ENCODE results near the gene RRP1. TPM values are rescaled to one million over a fixed set of nuclear protein-coding genes. Genes with fewer than 3 reads are reported as not detected.
"Not testable (repeated sequence)": the region's sequence is repeated elsewhere in the genome, so short reads cannot be mapped to it uniquely, and the experiment has no call there.

Gene RRP1
- total RNA-seq, 1 donor from 2014 or later, result 52.0 TPM

DNA sequence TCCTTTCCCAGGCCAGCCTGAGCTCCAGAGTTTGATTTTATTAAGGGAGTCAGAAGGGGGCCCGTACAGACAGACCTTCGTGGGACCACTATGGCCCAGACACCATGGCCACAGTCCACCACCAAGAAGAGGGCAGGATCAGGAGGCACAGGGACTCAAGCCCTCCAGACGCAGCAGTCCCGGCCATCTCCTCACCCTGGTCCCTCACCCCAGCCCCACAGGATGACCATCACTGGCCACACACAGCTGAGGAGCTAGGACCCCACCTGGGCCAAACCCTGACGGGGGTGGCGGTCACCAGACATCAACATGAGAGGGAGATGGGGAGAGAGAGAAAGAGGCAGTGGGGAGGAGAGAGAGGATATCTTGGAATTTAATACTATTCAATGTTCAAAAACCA, 46.5 kb downstream of the RRP1 start:
- Histone ChIP-seq H3K4me3 (no peak overlapping the region), H3K27me3 (no peaks in the 10 kb centered on the region), H3K36me3 (no peaks in the 10 kb centered on the region), H3K4me1 (no peaks in the 10 kb centered on the region), H3K27ac (no peak overlapping the region), H3K9me3 (no peaks in the 10 kb centered on the region)
- DNase-seq (ENCODE audit: low spot score in 2 of 2), result no peak
- intact Hi-C loops (cut with DNase I), result no loop called here
- TF ChIP-seq, protein P1, sequence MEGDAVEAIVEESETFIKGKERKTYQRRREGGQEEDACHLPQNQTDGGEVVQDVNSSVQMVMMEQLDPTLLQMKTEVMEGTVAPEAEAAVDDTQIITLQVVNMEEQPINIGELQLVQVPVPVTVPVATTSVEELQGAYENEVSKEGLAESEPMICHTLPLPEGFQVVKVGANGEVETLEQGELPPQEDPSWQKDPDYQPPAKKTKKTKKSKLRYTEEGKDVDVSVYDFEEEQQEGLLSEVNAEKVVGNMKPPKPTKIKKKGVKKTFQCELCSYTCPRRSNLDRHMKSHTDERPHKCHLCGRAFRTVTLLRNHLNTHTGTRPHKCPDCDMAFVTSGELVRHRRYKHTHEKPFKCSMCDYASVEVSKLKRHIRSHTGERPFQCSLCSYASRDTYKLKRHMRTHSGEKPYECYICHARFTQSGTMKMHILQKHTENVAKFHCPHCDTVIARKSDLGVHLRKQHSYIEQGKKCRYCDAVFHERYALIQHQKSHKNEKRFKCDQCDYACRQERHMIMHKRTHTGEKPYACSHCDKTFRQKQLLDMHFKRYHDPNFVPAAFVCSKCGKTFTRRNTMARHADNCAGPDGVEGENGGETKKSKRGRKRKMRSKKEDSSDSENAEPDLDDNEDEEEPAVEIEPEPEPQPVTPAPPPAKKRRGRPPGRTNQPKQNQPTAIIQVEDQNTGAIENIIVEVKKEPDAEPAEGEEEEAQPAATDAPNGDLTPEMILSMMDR (IDR thresholded peaks at IDR 0.05), result no peak

DNA sequence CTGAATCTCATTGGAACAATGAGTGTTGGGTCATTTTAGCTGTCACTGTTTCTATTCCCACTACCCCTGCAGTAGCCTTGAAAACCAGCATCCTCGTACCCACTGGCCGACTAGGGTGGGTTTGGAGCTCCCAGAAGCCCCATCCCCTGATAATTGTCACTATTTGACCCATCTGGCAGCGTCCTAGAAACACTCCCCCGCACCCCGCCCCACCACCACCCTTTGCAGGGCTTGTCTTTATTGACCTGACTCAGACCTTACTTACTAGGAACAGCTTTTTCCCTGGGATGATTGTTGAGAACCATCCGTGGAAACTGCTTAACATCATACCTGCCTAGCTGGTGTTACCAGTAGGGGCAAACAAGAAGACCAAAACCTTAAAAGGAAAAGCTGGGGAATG, 47.2 kb downstream of the RRP1 start:
- intact Hi-C loops (cut with DNase I), result no loop called here
- Histone ChIP-seq H3K27ac (no peak overlapping the region), H3K36me3 (no peaks in the 10 kb centered on the region), H3K27me3 (no peaks in the 10 kb centered on the region), H3K4me3 (no peak overlapping the region), H3K4me1 (no peaks in the 10 kb centered on the region), H3K9me3 (no peaks in the 10 kb centered on the region)
- TF ChIP-seq, protein P1 (IDR thresholded peaks at IDR 0.05), result no peak
- DNase-seq (ENCODE audit: low spot score in 2 of 2), result no peak

DNA sequence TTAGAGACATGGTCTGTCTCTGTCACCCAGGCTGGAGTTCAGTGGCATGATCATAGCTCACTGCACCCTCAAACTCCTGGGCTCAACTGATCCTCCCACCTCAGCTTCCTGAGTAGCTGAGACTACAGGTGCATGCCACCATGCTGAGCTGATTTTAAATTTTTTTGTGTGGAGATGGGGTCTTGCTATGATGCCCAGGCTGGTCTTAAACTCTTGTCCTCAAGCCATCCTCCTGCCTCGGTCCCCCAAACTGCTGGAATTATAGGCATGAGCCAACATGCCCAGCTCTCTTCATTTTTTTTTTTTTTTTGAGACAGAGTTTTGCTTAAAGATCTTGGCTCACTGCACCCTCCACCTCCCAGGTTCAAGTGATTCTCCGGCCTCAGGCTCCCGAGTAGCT, 50.9 kb downstream of the RRP1 start:
- H3K9me3 ChIP-seq, result no peaks in the 10 kb centered on the region
- H3K36me3 ChIP-seq, result no peaks in the 10 kb centered on the region
- DNase-seq (ENCODE audit: low spot score in 2 of 2), result no peak
- intact Hi-C loops (cut with DNase I), result no loop called here
- TF ChIP-seq, protein P1 (IDR thresholded peaks at IDR 0.05), result no peak
- no peak overlapping the region for H3K4me3 ChIP-seq
- no peaks in the 10 kb centered on the region for H3K27me3 ChIP-seq
- no peaks in the 10 kb centered on the region for H3K4me1 ChIP-seq
- no peak overlapping the region for H3K27ac ChIP-seq

DNA sequence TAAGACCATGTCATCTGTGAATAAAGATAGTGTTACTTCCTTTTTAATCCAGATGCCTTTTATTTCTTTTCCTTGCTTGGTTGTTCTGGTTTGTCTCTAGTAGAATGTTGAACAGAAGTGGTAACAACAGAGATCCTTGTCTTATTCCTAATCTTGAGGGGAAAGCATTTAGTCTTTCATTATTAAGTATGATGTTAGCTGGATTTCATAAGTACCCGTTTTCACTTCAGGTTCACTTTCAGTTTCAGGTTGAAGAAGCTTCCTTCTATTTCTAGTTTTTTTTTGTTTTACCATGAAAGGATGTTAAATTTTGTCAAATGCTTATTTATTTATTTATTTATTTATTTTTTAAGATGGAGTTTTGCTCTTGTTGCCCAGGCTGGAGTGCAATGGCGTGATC, 53.4 kb downstream of the RRP1 start:
- Histone ChIP-seq H3K4me1 (no peaks in the 10 kb centered on the region), H3K4me3 (no peak overlapping the region), H3K27ac (no peak overlapping the region), H3K36me3 (no peaks in the 10 kb centered on the region), H3K27me3 (no peaks in the 10 kb centered on the region), H3K9me3 (no peaks in the 10 kb centered on the region)
- no peak for DNase-seq (ENCODE audit: low spot score in 2 of 2)
- TF ChIP-seq, protein P1 (IDR thresholded peaks at IDR 0.05), result no peak
- intact Hi-C loops (cut with DNase I), result no loop called here

DNA sequence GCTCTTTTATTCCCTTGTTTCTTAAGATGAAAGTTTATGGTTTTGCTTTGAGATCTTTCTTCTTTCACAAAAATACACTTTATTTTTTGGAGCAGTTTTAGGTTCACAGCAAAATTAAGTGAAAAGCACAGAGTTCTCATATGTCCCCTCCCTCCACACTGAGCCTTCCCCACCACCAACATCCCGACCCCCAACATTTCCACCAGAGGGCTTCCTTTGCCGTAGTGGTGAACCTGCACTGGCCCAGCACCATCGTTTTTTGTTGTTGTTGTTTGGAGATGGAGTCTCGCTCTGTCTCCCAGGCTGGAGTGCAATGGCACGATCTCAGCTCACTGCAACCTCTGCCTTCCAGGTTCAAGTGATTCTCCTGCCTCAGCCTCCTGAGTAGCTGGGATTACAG, 55.5 kb downstream of the RRP1 start:
- H3K27ac ChIP-seq; H3K27me3 ChIP-seq; DNase-seq (ENCODE audit: low spot score in 2 of 2); H3K36me3 ChIP-seq; H3K9me3 ChIP-seq; intact Hi-C loops (cut with DNase I); H3K4me3 ChIP-seq; H3K4me1 ChIP-seq: not testable (repeated sequence)

DNA sequence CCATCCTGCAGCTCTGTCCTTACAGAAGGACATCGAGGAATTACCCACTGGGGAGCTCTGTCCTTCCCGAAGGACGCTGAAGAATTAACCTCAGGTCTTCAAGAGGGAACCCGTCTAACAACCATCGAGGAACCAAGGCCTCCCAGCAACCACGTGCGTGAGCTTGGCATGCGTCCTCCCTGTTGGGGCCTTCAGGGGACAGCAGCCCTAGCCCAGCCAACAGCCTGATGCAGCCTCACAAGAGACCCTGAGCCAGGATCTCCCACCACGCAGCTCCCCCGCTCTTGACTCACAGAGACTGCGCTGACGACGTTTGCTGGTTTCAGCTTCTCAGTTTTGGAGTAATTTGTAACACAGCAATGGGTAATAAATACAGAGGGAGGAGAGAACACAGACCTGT, 56.0 kb downstream of the RRP1 start:
- H3K36me3 ChIP-seq, result no peaks in the 10 kb centered on the region
- H3K27me3 ChIP-seq, result no peaks in the 10 kb centered on the region
- TF ChIP-seq, protein P1 (IDR thresholded peaks at IDR 0.05), result no peak
- intact Hi-C loops (cut with DNase I), result no loop called here
- no peaks in the 10 kb centered on the region for H3K4me1 ChIP-seq
- DNase-seq (ENCODE audit: low spot score in 2 of 2), result no peak
- no peak overlapping the region for H3K27ac ChIP-seq
- no peak overlapping the region for H3K4me3 ChIP-seq
- no peaks in the 10 kb centered on the region for H3K9me3 ChIP-seq
